Central memory CD8-positive, alpha-beta T cell (primary cell): ENCODE results near the gene CEP41.

ENCODE experiments used
- ATAC-seq: fragments of 150-1000 bp; cut with Tn5 transposase; replicated peaks from 2 replicates; pipeline ENCODE4 v1.10.0; 2022; ENCODE audit warnings: mild to moderate bottlenecking, moderate FRiP score, moderate number of reproducible peaks; ENCODE audit not compliant: poor library complexity, severe bottlenecking; ENCODE audit errors: extremely low read depth
- DNase-seq, 2 donors: peaks; one replicate each; pipeline ENCODE4 v3.0.0; 2021; ENCODE audit warnings: low spot score in 2 of 2
- H3K27ac Mint-ChIP-seq: one replicate; pipeline ENCODE4 v1.8.0; 2022; ENCODE audit warnings: low read depth, mild to moderate bottlenecking, moderate library complexity, mixed read lengths
- H3K27me3 Mint-ChIP-seq: one replicate; pipeline ENCODE4 v1.8.0; 2022; ENCODE audit warnings: mixed read lengths
- H3K36me3 Mint-ChIP-seq: one replicate; pipeline ENCODE4 v1.8.0; 2022; ENCODE audit warnings: mild to moderate bottlenecking, moderate library complexity, mixed read lengths; ENCODE audit not compliant: insufficient read depth
- H3K4me1 Mint-ChIP-seq: one replicate; pipeline ENCODE4 v1.8.0; 2022; ENCODE audit warnings: mixed read lengths
- H3K4me3 Mint-ChIP-seq: one replicate; pipeline ENCODE4 v1.8.0; 2022; ENCODE audit warnings: mild to moderate bottlenecking, moderate library complexity, mixed read lengths
- H3K9me3 Mint-ChIP-seq: one replicate; pipeline ENCODE4 v1.8.0; 2022; ENCODE audit warnings: mixed read lengths

CEP41 gene

GRCh38 chr7:130401578-130401977 lies 39.2 kb downstream of the CEP41 start:
- ATAC-seq (no peak), DNase-seq (no peak)
- Mint-ChIP-seq H3K9me3 (no peaks in the 10 kb centered on the region), H3K36me3 (peaks cover 6% of the 10 kb centered on the region), H3K4me1 (no peaks in the 10 kb centered on the region), H3K27ac (no peak overlapping the region), H3K27me3 (no peaks in the 10 kb centered on the region), H3K4me3 (no peak overlapping the region)

DNA sequence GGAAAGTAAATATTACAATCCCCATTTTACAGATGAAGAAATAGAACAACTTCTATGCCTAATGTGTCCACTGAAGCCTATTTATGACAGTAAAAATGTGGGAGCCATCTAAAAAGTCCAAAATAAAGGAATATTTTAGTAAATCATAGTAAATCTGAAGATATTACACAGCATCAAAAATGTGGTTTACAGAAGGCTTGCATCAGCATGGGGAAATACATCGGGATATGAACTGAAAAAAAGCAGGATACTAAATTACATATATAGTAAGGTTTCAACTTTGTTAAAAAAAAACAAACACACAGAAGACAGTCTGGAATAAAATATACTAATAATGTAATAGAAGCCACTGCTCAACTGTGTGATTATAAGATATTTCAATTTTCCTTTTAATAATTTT lies 39.7 kb downstream of the CEP41 start:
- peaks cover 6% of the 10 kb centered on the region for H3K36me3 Mint-ChIP-seq
- no peaks in the 10 kb centered on the region for H3K27me3 Mint-ChIP-seq
- no peaks in the 10 kb centered on the region for H3K4me1 Mint-ChIP-seq
- no peak for ATAC-seq
- DNase-seq = no peak
- H3K27ac Mint-ChIP-seq = no peak overlapping the region
- no peaks in the 10 kb centered on the region for H3K9me3 Mint-ChIP-seq
- no peak overlapping the region for H3K4me3 Mint-ChIP-seq

GRCh38 chr7:130400120-130400572 lies 40.7 kb downstream of the CEP41 start:
- no peak overlapping the region for H3K4me3 Mint-ChIP-seq
- H3K4me1 Mint-ChIP-seq = no peaks in the 10 kb centered on the region
- ATAC-seq = no peak
- H3K36me3 Mint-ChIP-seq = peaks cover 6% of the 10 kb centered on the region
- H3K9me3 Mint-ChIP-seq = no peaks in the 10 kb centered on the region
- no peak overlapping the region for H3K27ac Mint-ChIP-seq
- no peak for DNase-seq
- no peaks in the 10 kb centered on the region for H3K27me3 Mint-ChIP-seq

- H3K36me3 Mint-ChIP-seq = peaks cover 8% of the 10 kb centered on the region
- peaks cover 12% of the 10 kb centered on the region for H3K4me1 Mint-ChIP-seq
- no peaks in the 10 kb centered on the region for H3K9me3 Mint-ChIP-seq
- no peak for DNase-seq
- H3K27me3 Mint-ChIP-seq = no peaks in the 10 kb centered on the region
- no peak overlapping the region for H3K4me3 Mint-ChIP-seq
- no peak overlapping the region for H3K27ac Mint-ChIP-seq
- no peak for ATAC-seq
Observed at GRCh38 chr7:130398526-130399090, 42.2 kb downstream of the CEP41 start.

GRCh38 chr7:130397758-130398073 lies 43.1 kb downstream of the CEP41 start:
- Mint-ChIP-seq H3K9me3 (no peaks in the 10 kb centered on the region), H3K27me3 (no peaks in the 10 kb centered on the region), H3K27ac (no peak overlapping the region), H3K36me3 (peaks cover 8% of the 10 kb centered on the region), H3K4me1 (peaks cover 13% of the 10 kb centered on the region), H3K4me3 (no peak overlapping the region)
- ATAC-seq = no peak
- DNase-seq = no peak

DNA sequence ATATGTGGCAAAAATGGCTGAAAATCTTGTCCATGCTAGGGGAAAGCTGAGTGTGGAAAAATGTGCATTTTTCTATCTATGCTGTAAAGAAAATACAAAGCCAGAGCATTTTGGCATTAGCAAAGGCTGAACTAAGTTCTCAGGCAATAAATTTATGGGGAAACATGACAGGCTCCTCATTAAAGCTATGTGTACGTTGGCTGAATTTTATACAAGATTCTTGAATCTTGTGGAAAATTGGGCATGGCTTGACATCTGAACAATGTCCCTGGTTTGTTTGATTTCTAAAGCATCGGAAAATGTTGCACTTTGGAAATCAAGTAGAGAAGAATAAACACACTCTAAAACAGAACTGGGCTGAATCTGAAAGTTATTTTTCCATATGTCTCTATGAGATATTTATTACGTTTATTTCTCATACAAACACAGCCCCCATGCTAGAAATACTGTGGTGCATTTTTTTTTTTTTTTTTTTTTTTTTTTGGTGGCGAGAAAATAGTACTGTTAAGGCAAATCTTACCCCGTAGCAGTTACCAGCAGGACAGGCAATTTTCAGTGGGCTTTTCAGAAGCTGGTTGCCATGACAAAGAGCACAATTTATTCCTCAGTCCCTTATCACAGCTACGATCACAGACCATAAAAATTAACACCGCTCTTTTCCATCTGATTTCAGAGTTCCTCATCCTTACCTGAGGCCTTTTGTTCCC lies 43.6 kb downstream of the CEP41 start:
- DNase-seq = no peak
- H3K9me3 Mint-ChIP-seq = no peaks in the 10 kb centered on the region

DNA sequence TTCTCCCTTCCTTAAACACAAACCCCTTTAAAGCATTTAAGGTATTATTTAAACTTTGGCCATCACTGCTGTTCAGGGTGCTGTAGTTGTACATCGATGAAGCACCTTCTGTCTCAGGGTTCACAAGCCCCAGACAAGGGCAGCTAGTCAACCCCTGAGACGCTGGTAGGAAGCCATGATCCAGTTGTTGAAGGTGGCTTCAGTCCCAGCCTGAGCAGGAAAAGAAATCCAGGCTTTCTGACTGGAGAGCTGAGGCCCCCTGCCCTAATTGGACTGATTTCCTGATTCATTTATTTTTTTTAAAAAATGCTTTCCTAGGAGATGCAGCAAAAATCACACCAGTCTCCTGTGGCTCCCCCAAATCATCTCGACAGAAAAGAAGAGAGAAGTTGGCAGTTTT lies 44.7 kb downstream of the CEP41 start:
- ATAC-seq (no peak), DNase-seq (no peak)
- H3K4me3 Mint-ChIP-seq = no peak overlapping the region
- no peak overlapping the region for H3K27ac Mint-ChIP-seq
- peaks cover 8% of the 10 kb centered on the region for H3K36me3 Mint-ChIP-seq
- no peaks in the 10 kb centered on the region for H3K27me3 Mint-ChIP-seq
- H3K4me1 Mint-ChIP-seq = peaks cover 13% of the 10 kb centered on the region
- H3K9me3 Mint-ChIP-seq = no peaks in the 10 kb centered on the region

More for the DNA sequence above, 43.6 kb downstream of the CEP41 start:
- H3K27ac Mint-ChIP-seq = no peak overlapping the region
- no peak for ATAC-seq
- H3K4me1 Mint-ChIP-seq = peaks cover 13% of the 10 kb centered on the region
- peaks cover 8% of the 10 kb centered on the region for H3K36me3 Mint-ChIP-seq
- H3K27me3 Mint-ChIP-seq = no peaks in the 10 kb centered on the region
- H3K4me3 Mint-ChIP-seq = no peak overlapping the region

- peaks cover 13% of the 10 kb centered on the region for H3K4me1 Mint-ChIP-seq
- H3K9me3 Mint-ChIP-seq = no peaks in the 10 kb centered on the region
- ATAC-seq (no peak), DNase-seq (no peak)
- no peaks in the 10 kb centered on the region for H3K27me3 Mint-ChIP-seq
- H3K4me3 Mint-ChIP-seq = no peak overlapping the region
- peaks cover 5% of the 10 kb centered on the region for H3K36me3 Mint-ChIP-seq
- peak overlapping the region; percentile 82 for H3K27ac Mint-ChIP-seq
Observed at GRCh38 chr7:130395421-130395820, 45.4 kb downstream of the CEP41 start.

DNA sequence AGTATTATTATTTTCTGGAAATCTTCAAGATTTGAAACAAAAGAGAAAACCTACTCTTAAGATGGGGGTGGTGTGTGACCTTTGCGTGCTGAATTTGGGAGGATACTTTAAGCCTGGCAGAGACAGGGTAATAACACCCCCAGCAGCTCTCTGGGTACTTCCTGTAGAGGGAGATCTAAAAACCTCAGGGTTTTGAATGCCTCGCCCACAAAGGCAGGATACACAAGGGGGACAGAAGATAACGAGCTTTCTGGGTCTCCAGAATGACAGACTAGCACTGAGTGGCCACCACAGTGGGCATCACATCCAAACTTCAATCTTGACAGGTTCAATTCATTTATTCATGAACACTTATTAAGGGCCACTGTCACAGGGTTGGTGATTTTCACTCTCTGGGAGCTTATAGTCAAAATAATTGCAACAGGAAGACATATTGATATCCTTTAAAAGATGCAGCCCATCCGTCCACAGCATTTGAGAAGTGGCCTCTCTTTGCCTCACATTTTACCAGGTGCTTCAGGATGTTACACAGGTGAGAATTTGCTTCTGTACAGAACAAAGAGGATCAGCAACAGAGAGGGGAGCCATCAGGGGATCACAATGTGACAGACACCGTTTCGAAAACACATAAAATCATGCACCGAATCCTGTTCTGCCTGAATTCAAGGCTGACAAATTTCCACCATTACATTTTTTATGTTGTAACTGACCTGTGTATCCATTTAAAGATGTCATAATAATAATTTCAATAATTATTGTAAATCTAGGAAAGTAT lies 46.2 kb downstream of the CEP41 start:
- Mint-ChIP-seq H3K9me3 (no peaks in the 10 kb centered on the region), H3K27ac (peak overlapping the region; percentile 82), H3K4me1 (peaks cover 13% of the 10 kb centered on the region), H3K27me3 (no peaks in the 10 kb centered on the region), H3K36me3 (peaks cover 5% of the 10 kb centered on the region), H3K4me3 (peak overlapping the region; percentile 60)
- peak; percentile 92 for ATAC-seq
- DNase-seq = no peak

DNA sequence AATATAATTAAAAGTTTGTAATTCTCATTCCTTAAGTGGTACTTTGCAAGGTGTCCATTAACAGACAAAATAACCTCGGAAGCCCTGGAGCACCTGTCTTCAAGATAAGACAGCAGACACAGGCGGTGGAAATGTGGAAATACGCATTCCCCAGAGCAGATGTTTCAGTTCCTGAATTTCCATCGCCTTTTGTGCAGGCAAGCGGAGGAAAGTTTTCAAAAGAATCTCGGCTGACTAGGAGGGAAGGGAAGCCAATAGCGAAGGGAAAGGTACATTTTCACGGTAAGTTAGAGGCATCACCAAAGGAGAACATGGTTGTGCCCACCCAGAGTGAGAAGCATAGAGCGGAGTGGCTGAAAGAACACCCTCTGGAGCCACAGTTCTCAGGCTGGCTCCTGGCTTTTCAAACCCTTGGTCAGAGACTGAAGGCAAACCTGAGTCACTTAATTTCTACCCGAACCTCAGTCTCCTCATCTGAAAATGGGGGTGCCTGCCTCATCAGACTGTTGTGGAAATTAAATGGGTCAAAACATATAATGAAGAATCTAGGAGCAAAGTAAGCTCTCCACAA lies 46.9 kb downstream of the CEP41 start:
- H3K27ac Mint-ChIP-seq = peak overlapping the region; percentile 82
- ATAC-seq = no peak
- H3K9me3 Mint-ChIP-seq = no peaks in the 10 kb centered on the region
- no peak for DNase-seq
- H3K27me3 Mint-ChIP-seq = no peaks in the 10 kb centered on the region
- H3K4me3 Mint-ChIP-seq = peak overlapping the region; percentile 60
- peaks cover 5% of the 10 kb centered on the region for H3K36me3 Mint-ChIP-seq
- H3K4me1 Mint-ChIP-seq = peaks cover 13% of the 10 kb centered on the region

DNA sequence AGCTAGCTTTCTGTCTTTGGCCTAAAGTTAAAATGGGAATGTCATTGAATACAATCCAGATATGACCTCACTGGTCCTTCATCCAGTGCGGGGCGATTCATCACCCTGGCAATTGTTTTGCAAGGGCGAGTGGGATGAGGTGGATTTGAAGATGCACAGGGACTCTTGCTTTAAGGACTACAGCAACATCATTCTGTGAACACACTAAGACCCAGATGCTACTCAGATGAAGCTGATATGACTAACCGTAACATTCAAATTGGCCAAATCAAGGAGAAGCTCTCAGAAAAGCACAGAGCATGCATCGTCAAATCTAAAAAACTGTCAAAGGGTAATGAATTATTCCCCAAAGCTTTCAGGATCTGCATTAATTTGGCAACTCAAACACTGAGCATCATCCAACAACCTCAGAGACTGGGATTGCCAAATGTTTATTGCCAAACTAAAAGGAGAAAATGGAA lies 47.7 kb downstream of the CEP41 start:
- Mint-ChIP-seq H3K4me3 (no peak overlapping the region), H3K4me1 (peaks cover 13% of the 10 kb centered on the region), H3K27ac (no peak overlapping the region), H3K9me3 (no peaks in the 10 kb centered on the region), H3K36me3 (peaks cover 5% of the 10 kb centered on the region), H3K27me3 (no peaks in the 10 kb centered on the region)
- no peak for DNase-seq
- ATAC-seq = no peak

DNA sequence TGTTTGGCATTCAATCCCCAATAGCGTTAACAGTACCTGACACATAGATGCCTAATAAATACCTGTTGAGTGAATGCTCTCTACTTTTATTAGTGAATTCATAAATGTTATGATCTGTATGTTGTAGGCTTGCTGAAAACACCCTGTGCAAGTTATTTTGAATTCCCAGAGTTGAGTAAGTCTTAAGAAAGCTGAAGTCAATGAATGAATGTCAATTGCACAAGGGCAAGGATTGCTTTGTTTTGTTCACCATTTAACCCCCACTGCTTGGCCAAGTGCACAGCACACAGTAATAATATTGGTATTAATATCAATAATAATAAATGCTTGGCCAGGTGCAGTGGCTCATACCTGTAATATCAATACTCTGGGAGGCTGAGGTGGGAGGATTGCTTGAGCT lies 50.3 kb downstream of the CEP41 start:
- DNase-seq (no peak), ATAC-seq (no peak)
- H3K9me3 Mint-ChIP-seq = no peaks in the 10 kb centered on the region
- H3K27me3 Mint-ChIP-seq = no peaks in the 10 kb centered on the region
- no peak overlapping the region for H3K27ac Mint-ChIP-seq
- H3K36me3 Mint-ChIP-seq = peaks cover 4% of the 10 kb centered on the region
- H3K4me1 Mint-ChIP-seq = peaks cover 13% of the 10 kb centered on the region
- no peak overlapping the region for H3K4me3 Mint-ChIP-seq
